ENCODE results near the gene HORMAD2. TPM values are rescaled to one million over a fixed set of nuclear protein-coding genes. Genes with fewer than 3 reads are reported as not detected.

Gene HORMAD2
- total RNA-seq, 1 experiment from 2014 or later = not detected

- TF ChIP-seq AFF4 (CRISPR knock-in tag; IDR thresholded peaks at IDR 0.05; ENCODE audit: borderline replicate concordance) (no peak), ZSCAN18 (CRISPR knock-in tag; IDR thresholded peaks at IDR 0.05) (no peak), ZNF396 (CRISPR knock-in tag; IDR thresholded peaks at IDR 0.05; ENCODE audit: borderline replicate concordance) (no peak), EMX1 (CRISPR knock-in tag; IDR thresholded peaks at IDR 0.05) (no peak), ZNF317 (CRISPR knock-in tag; IDR thresholded peaks at IDR 0.05; ENCODE audit: borderline replicate concordance, low read depth) (no peak), GABPB1 (CRISPR knock-in tag; IDR thresholded peaks at IDR 0.05) (no peak), ZNF416 (CRISPR knock-in tag; IDR thresholded peaks at IDR 0.05) (no peak), NR1H2 (CRISPR knock-in tag; IDR thresholded peaks at IDR 0.05) (no peak), NFATC4 (CRISPR knock-in tag; IDR thresholded peaks at IDR 0.05) (no peak), TCF7 (CRISPR knock-in tag; IDR thresholded peaks at IDR 0.05; ENCODE audit: low read depth) (no peak)
These were observed 43.2 kb downstream of the HORMAD2 start (continued) for GRCh38 chr22:30123463-30123862.

GRCh38 chr22:30127749-30128166, 47.5 kb downstream of the HORMAD2 start:
- ATAC-seq = no peak
- no peak for DNase-seq (ENCODE audit: low spot score)
- CTCF ChIA-PET = no interaction called here
- TF ChIP-seq FOXP4 (CRISPR knock-in tag; IDR thresholded peaks at IDR 0.05) (no peak), ZNF416 (CRISPR knock-in tag; IDR thresholded peaks at IDR 0.05) (no peak), FOXP1 (CRISPR knock-in tag; IDR thresholded peaks at IDR 0.05; ENCODE audit: borderline replicate concordance) (no peak), GABPB1 (CRISPR knock-in tag; IDR thresholded peaks at IDR 0.05) (no peak)
- H3K27ac Mint-ChIP-seq = no peak overlapping the region
- H3K4me1 Mint-ChIP-seq = no peaks in the 10 kb centered on the region
- H3K9me3 Mint-ChIP-seq = peaks cover 8% of the 10 kb centered on the region
- no peak overlapping the region for H3K4me3 Mint-ChIP-seq
- 0 out of 2 replicates have a peak, but pooled peaks cover 2% of the 10 kb centered on the region for H3K36me3 Mint-ChIP-seq
- POLR2A ChIA-PET = interaction anchor here (0.5 to 0.6 kb wide), 2 partner anchors 278 to 391 kb away, joined by 4 read pairs; no protein-coding TSS in a partner anchor
- H3K27me3 Mint-ChIP-seq (ENCODE audit: low read depth) = no peaks in the 10 kb centered on the region

GRCh38 chr22:30128511-30128910, 48.2 kb downstream of the HORMAD2 start:
- no peak overlapping the region for H3K4me3 Mint-ChIP-seq
- TF ChIP-seq ZNF121 (CRISPR knock-in tag; IDR thresholded peaks at IDR 0.05) = no peak
- TF ChIP-seq NR1H2 (CRISPR knock-in tag; IDR thresholded peaks at IDR 0.05) = no peak
- no peak for TF ChIP-seq CTCF (IDR thresholded peaks at IDR 0.05)
- TF ChIP-seq GTF2I (CRISPR knock-in tag; conservative IDR thresholded peaks at IDR 0.05) = no peak
- no peak for TF ChIP-seq STAT6 (CRISPR knock-in tag; conservative IDR thresholded peaks at IDR 0.05; ENCODE audit: low read depth)
- TF ChIP-seq MAX (CRISPR knock-in tag; IDR thresholded peaks at IDR 0.05) = no peak
- TF ChIP-seq JUN (CRISPR knock-in tag; IDR thresholded peaks at IDR 0.05) = no peak
- TF ChIP-seq HMGA2 (CRISPR knock-in tag; IDR thresholded peaks at IDR 0.05) = no peak

More at GRCh38 chr22:30128511-30128910, 48.2 kb downstream of the HORMAD2 start:
- 0 out of 2 replicates have a peak, but pooled peaks cover 2% of the 10 kb centered on the region for H3K36me3 Mint-ChIP-seq
- DNase-seq (ENCODE audit: low spot score) (no peak), ATAC-seq (no peak)
- H3K27me3 Mint-ChIP-seq (ENCODE audit: low read depth) = no peaks in the 10 kb centered on the region
- H3K9me3 Mint-ChIP-seq = peaks cover 8% of the 10 kb centered on the region
- no peaks in the 10 kb centered on the region for H3K4me1 Mint-ChIP-seq
- no peak overlapping the region for H3K27ac Mint-ChIP-seq
- POLR2A ChIA-PET = interaction anchor here (0.5 kb wide), 1 partner anchor 391 kb away, joined by 4 read pairs; no protein-coding TSS in a partner anchor
- CTCF ChIA-PET = no interaction called here
